Brain microvascular endothelial cell (primary cell): ENCODE measurements around the gene BRF1.
"Not testable (repeated sequence)": the region's sequence is repeated elsewhere in the genome, so short reads cannot be mapped to it uniquely, and the experiment has no call there.

ENCODE experiments used
- DNase-seq: peaks from one replicate; pipeline ENCODE4 v3.0.0-alpha.2; 2020
- H3K27ac ChIP-seq: fragments of 250-450 bp; sonication (Bioruptor Pico); 2 replicates; pipeline ENCODE4 v1.5.1; 2020; ENCODE audit warnings: mild to moderate bottlenecking, moderate library complexity
- H3K27me3 ChIP-seq: fragments of 250-450 bp; sonication (Bioruptor Pico); replicated peaks from 2 replicates; pipeline ENCODE4 v1.5.1; 2020; ENCODE audit warnings: mild to moderate bottlenecking
- H3K36me3 ChIP-seq: fragments of 250-450 bp; sonication (Bioruptor Pico); replicated peaks from 2 replicates; pipeline ENCODE4 v1.5.1; 2020; ENCODE audit warnings: mild to moderate bottlenecking
- H3K4me3 ChIP-seq: 2 replicates; pipeline ENCODE4 v1.5.1; 2011; ENCODE audit warnings: low read depth, mild to moderate bottlenecking, control low read depth, low read length, moderate library complexity
- CTCF ChIP-seq: IDR thresholded peaks from 2 replicates; pipeline ENCODE4 v1.5.1; 2011; ENCODE audit warnings: low read depth, mild to moderate bottlenecking, moderate library complexity, low read length, control low read depth, inconsistent platforms; ENCODE audit errors: missing control alignments
- in situ Hi-C: cut with HindIII; loops from 2 replicates; pipeline ENCODE4 v1.10.0; 2017; ENCODE audit warnings: low sequenced_read_pairs, low pct_ligation_motif_present

The BRF1 gene

GRCh38 chr14:105309371-105309770, 8.6 kb upstream of the BRF1 start:
- no peak for TF ChIP-seq CTCF
- Histone ChIP-seq H3K36me3 (no peaks in the 10 kb centered on the region), H3K27me3 (no peaks in the 10 kb centered on the region), H3K4me3 (no peak overlapping the region), H3K27ac (no peak overlapping the region)
- in situ Hi-C loops = no loop called here
- DNase-seq = no peak

- Histone ChIP-seq H3K27ac (no peak overlapping the region), H3K36me3 (no peaks in the 10 kb centered on the region), H3K27me3 (no peaks in the 10 kb centered on the region), H3K4me3 (no peak overlapping the region)
- in situ Hi-C loops = no loop called here
- no peak for DNase-seq
- no peak for TF ChIP-seq CTCF
Measured at GRCh38 chr14:105307052-105307727, 6.4 kb upstream of the BRF1 start.

- Histone ChIP-seq H3K4me3 (no peak overlapping the region), H3K27ac (no peak overlapping the region), H3K36me3 (no peaks in the 10 kb centered on the region), H3K27me3 (no peaks in the 10 kb centered on the region)
- DNase-seq = no peak
- in situ Hi-C loops = no loop called here
- TF ChIP-seq CTCF = no peak
Measured at GRCh38 chr14:105305791-105306190, 5.0 kb upstream of the BRF1 start.

DNA sequence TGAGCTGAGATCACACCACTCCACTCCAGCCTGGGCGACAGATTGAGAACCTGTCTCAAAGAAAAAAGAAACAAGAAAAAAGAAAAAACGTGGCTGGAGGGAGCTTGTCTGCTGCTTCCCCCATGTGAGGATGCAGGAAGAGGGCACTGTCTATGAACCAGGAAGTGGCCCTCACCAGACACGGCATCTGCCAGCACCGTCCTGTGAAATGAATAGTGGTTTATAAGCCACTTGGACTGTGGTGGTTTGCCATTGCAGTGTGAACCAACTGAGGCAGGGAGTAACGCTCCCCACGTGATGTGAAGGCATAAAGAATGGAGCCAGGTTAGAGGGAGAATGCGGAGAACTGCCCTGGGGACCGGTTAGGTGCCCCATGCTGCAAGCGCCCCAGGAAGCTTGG, 4.5 kb upstream of the BRF1 start:
- H3K27ac ChIP-seq = no peak overlapping the region
- in situ Hi-C loops = no loop called here
- H3K4me3 ChIP-seq = no peak overlapping the region
- H3K36me3 ChIP-seq = no peaks in the 10 kb centered on the region
- DNase-seq = no peak
- no peak for TF ChIP-seq CTCF
- H3K27me3 ChIP-seq = no peaks in the 10 kb centered on the region

- no peak for DNase-seq
- in situ Hi-C loops = no loop called here
- Histone ChIP-seq H3K36me3 (no peaks in the 10 kb centered on the region), H3K27ac (no peak overlapping the region), H3K4me3 (no peak overlapping the region), H3K27me3 (no peaks in the 10 kb centered on the region)
- no peak for TF ChIP-seq CTCF
Measured at GRCh38 chr14:105304565-105304964, 3.8 kb upstream of the BRF1 start.

DNA sequence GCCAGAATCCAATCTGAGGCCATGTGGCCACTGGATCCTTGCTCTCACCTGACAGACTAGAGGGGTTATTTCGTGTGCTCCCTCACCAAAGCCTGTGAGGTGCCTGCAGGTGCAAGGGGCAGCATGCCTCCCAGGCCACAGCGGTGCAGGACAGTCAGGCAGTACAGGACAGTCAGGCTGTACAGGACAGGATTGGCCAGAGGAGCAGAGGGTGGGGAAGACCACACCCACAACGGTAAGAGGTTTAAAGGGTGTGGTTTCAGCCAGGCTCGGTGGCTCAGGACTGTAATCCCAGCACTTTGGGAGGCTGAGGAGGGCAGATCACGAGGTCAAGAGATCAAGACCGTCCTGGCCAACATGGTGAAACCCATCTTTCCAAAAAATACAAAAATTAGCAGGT, 3.1 kb upstream of the BRF1 start:
- no peak overlapping the region for H3K27ac ChIP-seq
- in situ Hi-C loops = no loop called here
- TF ChIP-seq CTCF = no peak
- H3K27me3 ChIP-seq = no peaks in the 10 kb centered on the region
- H3K36me3 ChIP-seq = no peaks in the 10 kb centered on the region
- DNase-seq = no peak
- no peak overlapping the region for H3K4me3 ChIP-seq

DNA sequence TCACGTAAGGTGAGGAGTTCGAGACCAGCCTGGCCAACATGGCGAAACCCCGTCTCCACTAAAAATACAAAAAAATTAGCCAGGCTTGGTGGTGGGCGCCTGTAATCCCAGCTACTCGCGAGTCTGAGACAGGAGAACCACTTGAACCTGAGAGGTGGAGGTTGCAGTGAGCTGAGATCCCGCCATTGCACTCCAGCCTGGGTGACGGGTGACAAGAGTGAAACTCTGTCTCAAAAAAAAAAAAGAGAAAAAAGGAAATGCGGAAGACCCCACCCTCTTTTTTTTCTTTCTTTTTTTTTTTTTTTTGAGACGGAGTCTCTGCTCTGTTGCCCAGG, 1.1 kb upstream of the BRF1 start:
- H3K27me3 ChIP-seq, H3K36me3 ChIP-seq, H3K4me3 ChIP-seq, H3K27ac ChIP-seq, in situ Hi-C loops, DNase-seq: not testable (repeated sequence)
